ENCODE data around the gene ZNF350.

Gene ZNF350

DNA sequence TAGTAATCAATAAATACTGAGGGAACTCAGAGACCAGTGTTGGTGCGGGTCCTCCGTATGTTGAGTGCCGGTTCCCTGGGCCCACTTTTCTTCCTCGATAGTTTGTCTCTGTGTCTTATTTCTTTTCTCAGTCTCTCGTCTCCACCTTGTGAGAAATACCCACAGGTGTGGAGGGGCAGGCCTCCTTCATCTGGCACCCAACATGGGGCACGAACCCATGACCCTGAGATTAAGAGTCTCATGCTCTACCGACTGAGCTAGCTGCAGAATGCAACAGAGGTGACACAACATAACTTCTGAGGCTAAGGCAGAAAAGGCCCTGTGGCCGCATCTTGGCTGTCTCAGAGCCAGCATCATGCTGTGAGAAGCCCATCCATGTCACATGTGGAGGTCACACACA, 64.7 kb downstream of the ZNF350 start:
- TF ChIP-seq, protein P1, sequence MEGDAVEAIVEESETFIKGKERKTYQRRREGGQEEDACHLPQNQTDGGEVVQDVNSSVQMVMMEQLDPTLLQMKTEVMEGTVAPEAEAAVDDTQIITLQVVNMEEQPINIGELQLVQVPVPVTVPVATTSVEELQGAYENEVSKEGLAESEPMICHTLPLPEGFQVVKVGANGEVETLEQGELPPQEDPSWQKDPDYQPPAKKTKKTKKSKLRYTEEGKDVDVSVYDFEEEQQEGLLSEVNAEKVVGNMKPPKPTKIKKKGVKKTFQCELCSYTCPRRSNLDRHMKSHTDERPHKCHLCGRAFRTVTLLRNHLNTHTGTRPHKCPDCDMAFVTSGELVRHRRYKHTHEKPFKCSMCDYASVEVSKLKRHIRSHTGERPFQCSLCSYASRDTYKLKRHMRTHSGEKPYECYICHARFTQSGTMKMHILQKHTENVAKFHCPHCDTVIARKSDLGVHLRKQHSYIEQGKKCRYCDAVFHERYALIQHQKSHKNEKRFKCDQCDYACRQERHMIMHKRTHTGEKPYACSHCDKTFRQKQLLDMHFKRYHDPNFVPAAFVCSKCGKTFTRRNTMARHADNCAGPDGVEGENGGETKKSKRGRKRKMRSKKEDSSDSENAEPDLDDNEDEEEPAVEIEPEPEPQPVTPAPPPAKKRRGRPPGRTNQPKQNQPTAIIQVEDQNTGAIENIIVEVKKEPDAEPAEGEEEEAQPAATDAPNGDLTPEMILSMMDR (IDR thresholded peaks at IDR 0.05; ENCODE audit: borderline replicate concordance, control extremely low read depth, extremely low read depth, insufficient read depth, missing control alignments) = no peak
- in situ Hi-C loops (cut with MboI; ENCODE audit: low sequenced_read_pairs, unreplicated experiment) = no loop called here
- DNase-seq (ENCODE audit: low spot score) = no peak

DNA sequence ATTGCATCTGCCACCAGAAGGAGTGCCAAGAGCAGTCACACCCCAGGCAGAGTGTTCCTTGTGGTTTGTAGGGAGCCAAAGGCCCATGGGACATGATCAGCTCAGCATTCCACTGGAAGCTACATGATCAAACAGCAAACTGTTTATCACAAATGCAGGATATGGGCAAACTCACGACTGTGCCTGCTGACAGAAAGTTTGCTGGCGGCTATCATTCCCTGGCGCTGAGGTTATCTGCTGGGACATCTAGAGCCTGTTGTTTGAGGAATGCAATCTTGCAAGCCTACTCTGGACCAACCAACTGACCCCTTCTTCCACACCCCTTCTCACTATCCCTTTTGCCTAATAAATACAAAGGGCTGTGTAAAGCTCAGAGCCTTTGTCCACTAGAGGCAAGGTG, 67.0 kb downstream of the ZNF350 start:
- DNase-seq (ENCODE audit: low spot score) = no peak
- in situ Hi-C loops (cut with MboI; ENCODE audit: low sequenced_read_pairs, unreplicated experiment) = no loop called here
- TF ChIP-seq, protein P1 (IDR thresholded peaks at IDR 0.05; ENCODE audit: borderline replicate concordance, control extremely low read depth, extremely low read depth, insufficient read depth, missing control alignments) = no peak

GRCh38 chr19:51916167-51916566, 70.5 kb downstream of the ZNF350 start:
- in situ Hi-C loops (cut with MboI; ENCODE audit: low sequenced_read_pairs, unreplicated experiment) = no loop called here
- TF ChIP-seq, protein P1 (IDR thresholded peaks at IDR 0.05; ENCODE audit: borderline replicate concordance, control extremely low read depth, extremely low read depth, insufficient read depth, missing control alignments) = no peak
- DNase-seq (ENCODE audit: low spot score) = no peak

DNA sequence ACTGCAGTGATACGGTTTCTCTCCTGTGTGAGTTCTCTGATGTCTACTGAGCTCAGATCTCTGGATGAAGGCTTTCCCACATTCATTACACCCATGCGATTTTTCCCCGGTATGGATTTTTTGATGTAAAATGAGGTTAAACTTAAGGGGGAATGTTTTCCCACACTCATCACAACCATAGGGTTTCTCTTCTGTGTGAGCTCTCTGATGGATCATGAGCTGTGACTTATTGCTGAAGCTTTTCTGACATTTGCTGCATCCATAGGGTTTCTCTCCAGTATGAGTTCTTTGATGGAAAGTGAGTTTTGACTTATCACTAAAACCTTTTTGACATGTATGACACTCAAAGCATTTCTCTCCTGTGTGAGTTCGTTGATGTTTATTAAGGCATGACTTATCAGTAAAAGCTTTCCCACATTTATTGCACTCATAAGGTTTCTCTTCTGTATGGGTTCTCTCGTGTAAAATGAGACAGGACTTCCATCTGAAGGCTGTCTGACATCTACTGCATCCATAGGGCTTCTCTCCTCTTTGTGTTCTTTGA, 71.2 kb downstream of the ZNF350 start:
- TF ChIP-seq, protein P1 (IDR thresholded peaks at IDR 0.05; ENCODE audit: borderline replicate concordance, control extremely low read depth, extremely low read depth, insufficient read depth, missing control alignments) = no peak
- DNase-seq (ENCODE audit: low spot score) = no peak
- in situ Hi-C loops (cut with MboI; ENCODE audit: low sequenced_read_pairs, unreplicated experiment) = no loop called here
